Effector CD4-positive, alpha-beta T cell (primary cell): ENCODE data around the gene HSD17B4.
"Not testable (repeated sequence)": the region's sequence is repeated elsewhere in the genome, so short reads cannot be mapped to it uniquely, and the experiment has no call there.

Experiments
- DNase-seq: peaks from one replicate; pipeline ENCODE4 v3.0.0-alpha.2; 2020

The HSD17B4 gene

DNA sequence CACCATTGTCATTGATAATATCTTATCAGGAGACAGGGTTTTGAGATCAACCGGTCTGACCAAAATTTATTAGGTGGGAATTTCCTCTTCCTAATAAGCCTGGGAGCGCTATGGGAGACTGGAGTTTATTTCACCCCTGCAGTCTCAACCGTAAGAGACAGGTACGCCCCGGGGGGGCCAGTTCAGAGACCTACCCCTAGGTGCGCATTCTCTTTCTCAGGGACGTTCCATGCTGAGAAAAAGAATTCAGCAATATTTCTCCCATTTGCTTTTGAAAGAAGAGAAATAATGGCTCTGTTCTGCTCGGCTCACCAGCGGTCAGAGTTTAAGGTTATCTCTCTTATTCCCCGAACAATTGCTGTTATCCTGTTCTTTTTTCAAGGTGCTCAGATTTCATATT is 28.3 kb downstream of the HSD17B4 start:
- DNase-seq, result not testable (repeated sequence)

- no peak for DNase-seq
These were observed 30.9 kb downstream of the HSD17B4 start for GRCh38 chr5:119483155-119483554.

- DNase-seq, result no peak
These were observed 32.6 kb downstream of the HSD17B4 start for GRCh38 chr5:119484884-119485283.

- no peak for DNase-seq
These were observed 49.4 kb downstream of the HSD17B4 start for GRCh38 chr5:119501671-119502179.

DNA sequence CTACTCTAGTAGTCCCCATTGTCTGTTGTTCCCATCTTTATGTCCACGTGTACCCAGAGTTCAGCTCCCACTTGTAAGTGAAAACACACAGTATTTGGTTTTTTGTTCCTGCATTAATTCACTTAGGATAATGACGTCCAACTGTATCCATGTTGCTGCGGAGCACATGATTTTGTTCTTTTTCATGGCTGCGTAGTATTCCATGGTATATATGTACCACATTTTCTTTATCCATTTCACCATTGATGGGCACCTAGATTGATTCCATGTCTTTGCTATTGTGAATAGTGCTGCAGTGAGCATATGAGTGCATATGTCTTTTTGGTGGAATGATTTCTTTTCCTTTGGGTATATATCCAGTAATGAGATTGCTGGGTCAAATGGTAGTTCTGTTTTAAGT is 51.6 kb downstream of the HSD17B4 start:
- DNase-seq, result not testable (repeated sequence)

DNA sequence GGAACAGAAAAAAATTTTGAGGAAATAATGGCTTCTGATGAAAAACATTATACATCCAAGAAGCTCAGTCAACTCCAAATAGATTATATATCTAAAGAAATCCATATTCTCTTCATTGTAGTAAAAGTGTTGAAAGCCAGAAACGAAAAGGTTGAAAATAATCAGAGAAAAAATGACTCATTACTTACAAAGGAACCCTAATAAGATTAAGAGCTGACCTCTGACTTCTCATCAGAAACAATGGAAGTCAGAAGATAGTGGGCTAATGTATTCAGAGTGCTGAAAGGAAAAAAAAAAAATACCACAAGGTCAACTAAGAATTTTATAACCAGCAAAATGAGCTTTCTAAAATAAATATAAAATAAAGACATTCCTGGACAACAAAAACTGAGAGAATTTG is 60.0 kb downstream of the HSD17B4 start:
- no peak for DNase-seq

- no peak for DNase-seq
These were observed 62.9 kb downstream of the HSD17B4 start for GRCh38 chr5:119515192-119515591.

DNA sequence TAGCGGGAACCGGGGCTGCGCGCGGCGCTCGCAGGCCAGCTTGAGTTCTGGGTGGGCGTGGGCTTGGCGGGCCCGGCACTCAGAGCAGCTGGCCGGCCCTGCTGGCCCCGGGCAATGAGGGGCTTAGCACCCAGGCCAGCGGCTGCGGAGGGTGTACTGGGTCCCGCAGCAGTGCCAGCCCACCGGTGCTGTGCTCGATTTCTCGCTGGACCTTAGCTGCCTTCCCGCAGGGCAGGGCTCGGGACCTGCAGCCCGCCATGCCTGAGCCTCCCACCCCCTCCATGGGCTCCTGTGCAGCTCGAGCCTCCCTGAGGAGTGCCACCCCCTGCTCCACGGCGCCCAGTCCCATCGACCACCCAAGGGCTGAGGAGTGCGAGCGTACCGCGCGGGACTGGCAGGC is 64.8 kb downstream of the HSD17B4 start:
- DNase-seq, result not testable (repeated sequence)

- no peak for DNase-seq
These were observed 68.9 kb downstream of the HSD17B4 start for GRCh38 chr5:119521232-119521631.

DNA sequence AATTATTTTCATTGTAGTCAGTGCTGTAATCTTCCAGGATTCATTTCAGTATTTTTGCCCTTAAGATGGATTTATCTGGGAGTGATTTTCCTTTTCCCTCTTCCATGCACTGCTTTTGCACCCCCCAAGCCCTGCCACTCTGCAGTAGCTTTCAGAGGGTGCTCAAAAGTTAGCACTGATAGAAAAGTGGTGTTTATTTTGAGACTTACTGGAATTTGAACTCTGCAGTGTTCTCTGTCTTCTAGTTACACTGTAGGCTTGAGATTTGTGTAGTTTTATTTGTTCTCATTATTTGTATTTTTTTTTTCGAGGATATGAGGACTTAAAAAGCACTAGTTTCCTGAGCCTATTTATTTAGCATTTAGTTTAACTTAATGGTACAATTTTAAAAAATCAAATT is 70.5 kb downstream of the HSD17B4 start:
- no peak for DNase-seq

GRCh38 chr5:119524485-119524884 is 72.2 kb downstream of the HSD17B4 start:
- DNase-seq, result no peak

GRCh38 chr5:119527351-119527750 is 75.1 kb downstream of the HSD17B4 start:
- DNase-seq, result no peak

GRCh38 chr5:119529811-119530210 is 77.5 kb downstream of the HSD17B4 start:
- DNase-seq, result no peak

GRCh38 chr5:119532637-119533036 is 80.3 kb downstream of the HSD17B4 start:
- DNase-seq, result no peak

DNA sequence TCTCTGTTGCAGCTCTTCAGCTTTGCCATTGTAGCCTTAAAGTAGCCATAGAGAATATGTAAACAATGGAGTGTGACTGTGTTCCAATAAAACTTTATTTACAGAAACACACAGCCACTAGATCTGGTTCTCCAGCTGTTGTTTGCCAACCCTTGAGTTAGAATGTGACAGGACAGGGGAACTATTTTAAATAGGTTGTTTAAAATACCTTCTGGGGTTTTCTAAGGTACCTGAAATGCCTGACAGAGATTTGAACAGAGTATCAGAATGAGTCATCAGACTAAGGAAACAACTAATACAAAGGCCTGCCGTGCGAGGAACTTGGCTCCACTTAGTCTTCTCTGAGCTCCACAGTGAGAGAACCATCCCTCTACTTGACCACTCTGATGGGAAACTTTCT is 85.4 kb downstream of the HSD17B4 start:
- DNase-seq, result no peak

DNA sequence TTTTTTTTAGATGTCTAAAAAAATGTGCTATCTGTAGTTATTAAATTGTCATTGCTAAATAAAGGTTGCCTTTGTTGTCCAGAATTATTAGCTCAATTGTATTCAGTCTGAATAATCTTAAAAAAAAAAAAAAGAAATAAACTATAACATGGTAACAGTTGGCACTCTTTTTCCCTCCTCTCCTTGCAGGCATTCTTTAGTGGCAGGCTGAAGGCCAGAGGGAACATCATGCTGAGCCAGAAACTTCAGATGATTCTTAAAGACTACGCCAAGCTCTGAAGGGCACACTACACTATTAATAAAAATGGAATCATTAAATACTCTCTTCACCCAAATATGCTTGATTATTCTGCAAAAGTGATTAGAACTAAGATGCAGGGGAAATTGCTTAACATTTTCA is 89.4 kb downstream of the HSD17B4 start:
- no peak for DNase-seq

- no peak for DNase-seq
These were observed 99.5 kb downstream of the HSD17B4 start for GRCh38 chr5:119551819-119552218.

GRCh38 chr5:119554597-119554996 is 102.3 kb downstream of the HSD17B4 start:
- no peak for DNase-seq

- DNase-seq, result no peak
These were observed 118.6 kb downstream of the HSD17B4 start for GRCh38 chr5:119570910-119571309.

GRCh38 chr5:119578937-119579336 is 126.6 kb downstream of the HSD17B4 start:
- no peak for DNase-seq

DNA sequence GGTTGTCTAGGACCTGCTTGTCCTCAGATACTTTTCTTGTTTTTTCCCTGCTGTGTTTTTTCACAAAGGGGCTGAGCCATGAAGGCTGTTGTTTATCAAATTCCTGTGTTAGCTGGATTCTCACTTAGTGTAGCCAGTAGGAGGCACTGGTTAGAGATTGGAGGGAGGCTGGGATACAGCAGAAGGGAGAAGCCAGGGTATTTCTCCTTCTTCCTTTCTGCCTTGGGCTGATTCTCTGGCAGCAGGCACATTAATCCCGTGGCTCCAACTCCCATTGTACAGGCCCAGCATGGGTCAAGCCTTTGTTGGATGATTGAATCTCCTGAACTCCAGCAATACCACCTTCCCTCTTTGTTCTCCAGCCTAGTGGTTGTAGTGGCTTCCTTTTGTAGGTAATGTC is 130.7 kb downstream of the HSD17B4 start:
- no peak for DNase-seq

DNA sequence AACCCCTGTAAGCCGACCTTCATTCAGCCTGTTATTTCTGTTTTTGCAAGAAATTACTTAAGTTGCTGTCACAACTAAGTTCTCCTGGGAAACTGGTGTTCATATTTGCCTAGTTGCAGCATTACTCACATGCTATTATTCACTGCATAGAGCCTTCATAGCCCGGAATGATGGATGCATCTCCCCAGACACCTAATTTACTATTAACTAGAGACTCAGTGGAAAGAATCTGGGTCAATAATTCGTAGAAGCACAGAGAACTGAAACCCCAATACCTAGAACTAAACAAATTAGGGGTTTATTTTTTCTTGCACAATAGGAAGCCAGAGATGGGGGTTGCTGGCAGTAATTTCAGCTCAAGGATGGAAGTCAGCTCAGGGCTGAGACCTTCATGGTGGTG is 131.4 kb downstream of the HSD17B4 start:
- no peak for DNase-seq
